Endothelial cell of umbilical vein (primary cell): ENCODE results near the gene CGB3. TPM values are rescaled to one million over a fixed set of nuclear protein-coding genes. Genes with fewer than 3 reads are reported as not detected.
"Not testable (repeated sequence)": the region's sequence is repeated elsewhere in the genome, so short reads cannot be mapped to it uniquely, and the experiment has no call there.

Experiments used
- BruUV-seq: library from RNA; stranded (reverse); fragments of 400-500 nt; replicated peaks from 2 replicates; lab custom pipeline; 2021; lab: Mats Ljungman, UMichigan
- CTCF ChIA-PET: fragments of 300-600, 350-600 bp; sonication (Branson Sonifier 250); formaldehyde crosslinking; loops from one replicate; lab custom pipeline; 2021; ENCODE audit warnings: antibody characterized with exemption, inconsistent platforms; lab: Charles Lee
- POLR2A ChIA-PET: fragments of 300-600, 350-600 bp; sonication (Branson Sonifier 250); formaldehyde crosslinking; loops from one replicate; lab custom pipeline; 2021; ENCODE audit warnings: antibody characterized with exemption, inconsistent platforms; lab: Charles Lee
- DNase-seq: peaks from one replicate; pipeline ENCODE4 v3.0.0-alpha.2; 2011; ENCODE audit warnings: low read depth, low spot score
- FAIRE-seq: peaks from 2 replicates; lab custom pipeline; 2011; peaks lifted over from hg19 to GRCh38; lab: Jason Lieb, UNC
- H2AFZ ChIP-seq: 2 replicates; pipeline ENCODE4 v1.6.0; 2012; ENCODE audit warnings: low read depth, low read length, control low read depth, inconsistent platforms
- H3K27ac ChIP-seq: 2 replicates; pipeline ENCODE4 v1.5.1; 2011; ENCODE audit warnings: low read depth, mild to moderate bottlenecking, control low read depth, low read length, moderate library complexity; ENCODE audit not compliant: insufficient read depth
- H3K27me3 ChIP-seq, 2 experiments: 2 replicates each; pipeline versions ENCODE4 v1.6.0 to v1.6.1; 2011; ENCODE audit warnings: low read length in 2 of 2, mixed read lengths in 1 of 2; ENCODE audit not compliant: control insufficient read depth in 2 of 2, insufficient read depth in 2 of 2
- H3K36me3 ChIP-seq, 2 experiments: 2 replicates in 1 of 2; 3 replicates in 1 of 2; pipeline ENCODE4 v1.5.1; 2011; ENCODE audit warnings: low read length in 2 of 2, mild to moderate bottlenecking in 1 of 2, moderate library complexity in 1 of 2; ENCODE audit not compliant: control insufficient read depth in 2 of 2, insufficient read depth in 2 of 2; ENCODE audit errors: extremely low read depth in 1 of 2
- H3K4me1 ChIP-seq: 3 replicates; pipeline ENCODE4 v1.5.1; 2011; ENCODE audit warnings: mild to moderate bottlenecking, low read length; ENCODE audit not compliant: control insufficient read depth, insufficient read depth; ENCODE audit errors: extremely low read depth
- H3K4me2 ChIP-seq: 2 replicates; pipeline ENCODE4 v1.6.1; 2011; ENCODE audit warnings: low read length, control low read depth, mixed read lengths; ENCODE audit not compliant: insufficient read depth
- H3K4me3 ChIP-seq, 3 experiments: fragments of 200-600 bp in 1 of 3; sonication (generic), shearing (Covaris generic) in 1 of 3; replicated peaks in 1 of 3; 2 replicates each; pipeline ENCODE4 v1.5.1; 2011 to 2016; ENCODE audit warnings: control low read depth in 3 of 3, low read length in 3 of 3, mild to moderate bottlenecking in 2 of 3, inconsistent platforms in 1 of 3, low read depth in 1 of 3, moderate library complexity in 1 of 3; ENCODE audit not compliant: insufficient read depth in 1 of 3
- H3K79me2 ChIP-seq: 2 replicates; pipeline ENCODE4 v1.6.0; 2012; ENCODE audit warnings: low read length, inconsistent platforms; ENCODE audit not compliant: control insufficient read depth, insufficient read depth
- H3K9ac ChIP-seq: replicated peaks from 2 replicates; pipeline ENCODE3; 2011; ENCODE audit warnings: low read length, control low read depth; ENCODE audit not compliant: insufficient read depth; ENCODE audit errors: extremely low read depth
- H3K9me1 ChIP-seq: replicated peaks from 3 replicates; pipeline ENCODE4 v1.6.0; 2011; ENCODE audit warnings: mild to moderate bottlenecking, low read length; ENCODE audit not compliant: control insufficient read depth, insufficient read depth; ENCODE audit errors: extremely low read depth
- H3K9me3 ChIP-seq: replicated peaks from 2 replicates; pipeline ENCODE4 v1.5.1; 2012; ENCODE audit warnings: low read length, inconsistent platforms; ENCODE audit not compliant: control insufficient read depth, insufficient read depth
- H4K20me1 ChIP-seq: replicated peaks from 2 replicates; pipeline ENCODE3; 2011; ENCODE audit warnings: mild to moderate bottlenecking, low read length; ENCODE audit not compliant: control insufficient read depth, insufficient read depth; ENCODE audit errors: extremely low read depth
- EZH2 ChIP-seq: IDR thresholded peaks from 2 replicates; pipeline ENCODE4 v1.6.1; 2012; ENCODE audit warnings: borderline replicate concordance, low read depth, mild to moderate bottlenecking, moderate library complexity, low read length, inconsistent platforms; ENCODE audit not compliant: severe bottlenecking
- FOS ChIP-seq: IDR thresholded peaks from 2 replicates; pipeline ENCODE4 v1.6.1; 2011; ENCODE audit warnings: mild to moderate bottlenecking, low read length, moderate library complexity, borderline replicate concordance; ENCODE audit not compliant: insufficient read depth
- GATA2 ChIP-seq: IDR thresholded peaks from 2 replicates; pipeline ENCODE4 v1.7.0; 2011; ENCODE audit warnings: low read depth, mild to moderate bottlenecking, moderate library complexity, mixed read lengths, low read length; ENCODE audit not compliant: insufficient read length, insufficient read depth
- JUN ChIP-seq: IDR thresholded peaks from 2 replicates; pipeline ENCODE4 v1.6.1; 2011; ENCODE audit warnings: borderline replicate concordance, low read depth; ENCODE audit not compliant: insufficient read length, insufficient read depth
- MYC ChIP-seq: IDR thresholded peaks from one replicate; pipeline ENCODE4 v1.6.1; 2011; ENCODE audit warnings: mild to moderate bottlenecking, low read depth, low read length
- POLR2A ChIP-seq: IDR thresholded peaks from 2 replicates; pipeline ENCODE4 v1.6.1; 2012; ENCODE audit warnings: low read depth, mild to moderate bottlenecking, control low read depth, low read length
- POLR2AphosphoS5 ChIP-seq: IDR thresholded peaks from 2 replicates; pipeline ENCODE4 v1.6.1; 2012; ENCODE audit warnings: low read depth, mild to moderate bottlenecking, control low read depth, low read length, moderate library complexity; ENCODE audit not compliant: insufficient read depth
- dilution Hi-C: fragments of 300-500 bp; cut with MboI; formaldehyde crosslinking; loops from one replicate; pipeline ENCODE4 v1.15.0; 2019; ENCODE audit warnings: low sequenced_read_pairs; ENCODE audit not compliant: extremely low pct_ligation_motif_present
- intact Hi-C: fragments of 100-400 bp; cut with micrococcal nuclease; formaldehyde crosslinking; loops from one replicate; pipeline ENCODE4 v1.10.0; 2022
- polyA plus RNA-seq, 4 experiments: library from polyadenylated mRNA; depleted of rRNA in 3 of 4; stranded (reverse) in 3 of 4; unstranded in 1 of 4; fragments of >200 nt; gene quantifications; 2 replicates each; pipeline versions ENCODE4 v1.2.1 to v1.2.3, GENCODE V29; 2011 to 2012; ENCODE audit warnings: missing spikeins in 1 of 4
- total RNA-seq: library from RNA; stranded (reverse); gene quantifications from 2 replicates; pipeline ENCODE4 v1.2.3, GENCODE V29; 2021
- TF ChIP-seq, protein P1 (sequence below): IDR thresholded peaks from 2 replicates; pipeline ENCODE4 v1.6.1; 2011; ENCODE audit not compliant: insufficient read depth, insufficient read length
- TF ChIP-seq, protein P2 (sequence below), 2 donors: IDR thresholded peaks; 1 replicate in 1 of 2; 2 replicates in 1 of 2; pipeline ENCODE4 v1.5.1; 2011; ENCODE audit warnings: low read length in 2 of 2, mild to moderate bottlenecking in 2 of 2, moderate library complexity in 2 of 2, control low read depth in 1 of 2, inconsistent platforms in 1 of 2, low read depth in 1 of 2; ENCODE audit not compliant: insufficient read depth in 1 of 2; ENCODE audit errors: extremely low read depth in 1 of 2

The CGB3 gene
- total and polyA plus RNA-seq, 2 donors (not counting 3 experiments of a cell fraction or from before 2014, with no cell fraction given): not detected

DNA sequence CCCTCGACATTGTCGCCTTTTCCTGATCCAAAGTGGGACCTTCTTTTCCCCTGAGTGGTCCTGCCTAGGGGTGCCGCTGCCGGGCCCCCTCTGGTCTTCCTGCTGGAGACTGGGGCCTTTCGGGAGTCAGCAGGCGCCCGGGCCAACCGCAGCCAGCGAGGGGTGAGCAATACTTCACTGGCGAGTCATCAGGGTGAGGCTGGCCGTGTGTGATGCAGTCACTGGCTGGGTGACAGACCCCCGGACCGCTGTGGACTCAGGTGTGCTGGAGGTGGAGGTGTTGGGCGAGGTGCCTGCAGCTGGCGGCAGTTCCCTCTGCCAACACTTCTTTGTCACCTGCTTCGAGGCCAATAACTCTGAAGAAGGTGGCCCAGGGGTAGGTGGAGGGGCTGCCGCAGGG, 18.0 kb upstream of the CGB3 start:
- Histone ChIP-seq H3K27me3 (no peaks in the 10 kb centered on the region), H4K20me1 (no peaks in the 10 kb centered on the region), H3K4me3 (no peak overlapping the region), H3K9me3 (no peaks in the 10 kb centered on the region), H3K9ac (no peak overlapping the region), H2AFZ (no peak overlapping the region), H3K27ac (no peak overlapping the region), H3K4me1 (no peaks in the 10 kb centered on the region), H3K9me1 (no peaks in the 10 kb centered on the region), H3K36me3 (no peaks in the 10 kb centered on the region), H3K4me2 (no peak overlapping the region), H3K79me2 (no peaks in the 10 kb centered on the region)
- no TSS peak for BruUV-seq
- DNase-seq: no peak
- ChIA-PET CTCF (no interaction called here), POLR2A (no interaction called here)
- TF ChIP-seq, protein P1, sequence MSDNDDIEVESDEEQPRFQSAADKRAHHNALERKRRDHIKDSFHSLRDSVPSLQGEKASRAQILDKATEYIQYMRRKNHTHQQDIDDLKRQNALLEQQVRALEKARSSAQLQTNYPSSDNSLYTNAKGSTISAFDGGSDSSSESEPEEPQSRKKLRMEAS: no peak
- no peak for TF ChIP-seq FOS
- TF ChIP-seq, protein P2, sequence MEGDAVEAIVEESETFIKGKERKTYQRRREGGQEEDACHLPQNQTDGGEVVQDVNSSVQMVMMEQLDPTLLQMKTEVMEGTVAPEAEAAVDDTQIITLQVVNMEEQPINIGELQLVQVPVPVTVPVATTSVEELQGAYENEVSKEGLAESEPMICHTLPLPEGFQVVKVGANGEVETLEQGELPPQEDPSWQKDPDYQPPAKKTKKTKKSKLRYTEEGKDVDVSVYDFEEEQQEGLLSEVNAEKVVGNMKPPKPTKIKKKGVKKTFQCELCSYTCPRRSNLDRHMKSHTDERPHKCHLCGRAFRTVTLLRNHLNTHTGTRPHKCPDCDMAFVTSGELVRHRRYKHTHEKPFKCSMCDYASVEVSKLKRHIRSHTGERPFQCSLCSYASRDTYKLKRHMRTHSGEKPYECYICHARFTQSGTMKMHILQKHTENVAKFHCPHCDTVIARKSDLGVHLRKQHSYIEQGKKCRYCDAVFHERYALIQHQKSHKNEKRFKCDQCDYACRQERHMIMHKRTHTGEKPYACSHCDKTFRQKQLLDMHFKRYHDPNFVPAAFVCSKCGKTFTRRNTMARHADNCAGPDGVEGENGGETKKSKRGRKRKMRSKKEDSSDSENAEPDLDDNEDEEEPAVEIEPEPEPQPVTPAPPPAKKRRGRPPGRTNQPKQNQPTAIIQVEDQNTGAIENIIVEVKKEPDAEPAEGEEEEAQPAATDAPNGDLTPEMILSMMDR (IDR thresholded peaks at IDR 0.05; ENCODE audit: extremely low read depth in 1 of 2, insufficient read depth in 1 of 2, low read depth in 1 of 2, low read length in 2 of 2): no peak
- no peak for TF ChIP-seq POLR2A
- TF ChIP-seq POLR2AphosphoS5: no peak
- TF ChIP-seq MYC: no peak
- TF ChIP-seq JUN: no peak
- TF ChIP-seq GATA2: no peak
- TF ChIP-seq EZH2: no peak
- intact Hi-C loops: no loop called here
- no peak for FAIRE-seq
- dilution Hi-C loops: no loop called here

- CTCF ChIA-PET: interaction anchor here (0.9 kb wide), 1 partner anchor 42 kb away, joined by 3 read pairs; no protein-coding TSS in a partner anchor
- H4K20me1 ChIP-seq, intact Hi-C loops, dilution Hi-C loops, H3K4me3 ChIP-seq, POLR2A ChIA-PET, H3K27me3 ChIP-seq, H3K9me1 ChIP-seq, H3K4me1 ChIP-seq, DNase-seq, FAIRE-seq, H3K79me2 ChIP-seq, H3K4me2 ChIP-seq, H2AFZ ChIP-seq, BruUV-seq, H3K9ac ChIP-seq, H3K9me3 ChIP-seq, H3K36me3 ChIP-seq, H3K27ac ChIP-seq: not testable (repeated sequence)
Measured at GRCh38 chr19:49039736-49040135, 15.6 kb upstream of the CGB3 start.

GRCh38 chr19:49038557-49039276, 14.6 kb upstream of the CGB3 start:
- H3K79me2 ChIP-seq, H3K4me1 ChIP-seq, H3K9me1 ChIP-seq, H4K20me1 ChIP-seq, H2AFZ ChIP-seq, H3K27ac ChIP-seq, H3K9me3 ChIP-seq, DNase-seq, CTCF ChIA-PET, H3K27me3 ChIP-seq, H3K9ac ChIP-seq, H3K4me2 ChIP-seq, H3K4me3 ChIP-seq, FAIRE-seq, POLR2A ChIA-PET, dilution Hi-C loops, intact Hi-C loops, H3K36me3 ChIP-seq, BruUV-seq: not testable (repeated sequence)
